GM19351 (cell line): Measurements from ENCODE around the gene MRPL21.
"Not testable (repeated sequence)": the region's sequence is repeated elsewhere in the genome, so short reads cannot be mapped to it uniquely, and the experiment has no call there.

Experiments used
- ATAC-seq: cut with Tn5 transposase; IDR thresholded peaks from one replicate; pipeline ENCODE4 v1.9.1; 2021; ENCODE audit warnings: mild to moderate bottlenecking, moderate library complexity; ENCODE audit not compliant: unreplicated experiment

The MRPL21 gene

DNA sequence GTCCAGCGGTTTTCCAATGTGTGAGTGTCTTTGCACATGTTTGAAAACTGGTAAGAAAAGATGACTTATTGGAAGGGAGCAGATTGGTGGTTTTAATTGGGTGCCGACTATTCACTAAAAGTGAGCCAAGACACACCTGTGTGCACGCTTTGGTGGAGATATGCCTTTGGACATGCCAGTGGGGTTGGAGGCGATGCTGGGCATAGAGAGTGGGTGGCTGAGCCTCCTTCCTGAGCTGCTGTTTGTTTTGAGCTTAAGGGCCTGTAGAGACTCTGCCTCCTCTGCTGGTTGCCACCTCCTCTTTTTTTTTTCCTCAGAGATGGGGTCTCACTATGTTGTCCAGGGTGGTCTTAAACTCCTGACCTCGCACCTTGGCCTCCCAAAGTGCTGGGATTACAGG is 9.6 kb upstream of the MRPL21 start:
- ATAC-seq, result no peak

GRCh38 chr11:68912254-68912653 is 8.6 kb upstream of the MRPL21 start:
- ATAC-seq, result no peak

GRCh38 chr11:68911731-68912130 is 8.1 kb upstream of the MRPL21 start:
- ATAC-seq, result no peak

DNA sequence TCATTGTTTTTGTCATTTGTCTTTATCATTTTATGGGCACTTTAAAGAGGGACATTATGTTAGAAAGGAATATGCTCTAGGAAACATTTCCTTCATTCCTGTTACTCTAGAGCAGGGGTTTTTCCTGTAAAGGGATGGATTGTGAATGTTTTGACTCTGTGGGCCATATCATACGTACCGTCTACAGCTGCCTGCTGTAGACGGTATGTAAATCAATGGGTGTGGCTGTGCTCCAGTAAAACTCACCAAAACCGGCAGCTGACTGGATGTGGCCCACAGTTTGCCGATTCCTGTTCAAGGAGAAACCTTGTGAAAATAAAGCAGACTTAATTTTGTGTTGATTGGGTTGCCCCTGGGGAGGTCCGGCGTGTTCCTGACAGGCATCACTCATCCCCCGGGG is 7.3 kb upstream of the MRPL21 start:
- ATAC-seq, result no peak

GRCh38 chr11:68908273-68908672 is 4.6 kb upstream of the MRPL21 start:
- no peak for ATAC-seq

DNA sequence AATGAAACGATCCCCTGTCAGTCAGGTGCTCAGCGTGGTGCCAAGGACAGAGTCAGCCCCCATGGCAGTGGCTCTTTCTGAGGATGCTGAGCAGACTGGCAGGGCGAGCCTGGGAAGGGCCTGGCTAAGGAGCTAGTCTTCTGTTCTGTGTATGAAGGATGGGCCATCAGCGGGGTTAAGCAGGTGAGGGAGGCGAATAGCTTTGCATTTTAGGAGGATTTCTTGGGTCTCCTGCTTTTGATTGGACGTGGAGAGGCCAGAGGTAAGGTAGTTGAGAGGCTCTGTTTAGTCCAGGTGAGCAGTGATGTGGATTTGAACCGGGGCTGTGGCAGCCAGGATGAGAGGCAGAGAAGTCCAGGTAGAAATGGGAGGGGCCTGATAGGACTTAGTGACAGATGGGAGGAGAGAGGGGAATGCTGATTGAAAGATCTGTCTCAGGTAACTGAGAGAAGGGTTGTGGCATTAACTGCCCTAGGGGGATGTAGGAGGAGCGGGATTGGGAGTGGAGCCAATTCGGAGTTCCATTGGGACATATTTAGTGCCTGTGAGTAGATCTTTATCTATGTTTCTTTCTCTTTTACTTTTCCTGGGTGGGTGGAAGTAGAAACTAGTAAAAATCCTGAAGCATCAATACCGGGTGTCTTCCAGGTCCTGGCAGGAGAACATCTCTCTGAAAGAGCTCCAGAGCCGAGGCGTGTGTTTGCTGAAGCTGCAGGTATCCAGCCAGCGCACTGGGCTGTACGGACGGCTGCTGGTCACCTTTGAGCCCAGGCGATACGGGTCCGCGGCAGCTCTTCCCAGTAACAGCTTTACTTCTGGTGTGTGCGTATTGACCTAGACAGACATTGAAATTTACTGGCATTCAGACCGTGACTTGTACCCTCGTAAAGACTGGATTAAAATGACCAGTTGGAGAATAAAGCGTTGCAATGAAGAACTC is 2.1 kb upstream of the MRPL21 start:
- ATAC-seq, result no peak

DNA sequence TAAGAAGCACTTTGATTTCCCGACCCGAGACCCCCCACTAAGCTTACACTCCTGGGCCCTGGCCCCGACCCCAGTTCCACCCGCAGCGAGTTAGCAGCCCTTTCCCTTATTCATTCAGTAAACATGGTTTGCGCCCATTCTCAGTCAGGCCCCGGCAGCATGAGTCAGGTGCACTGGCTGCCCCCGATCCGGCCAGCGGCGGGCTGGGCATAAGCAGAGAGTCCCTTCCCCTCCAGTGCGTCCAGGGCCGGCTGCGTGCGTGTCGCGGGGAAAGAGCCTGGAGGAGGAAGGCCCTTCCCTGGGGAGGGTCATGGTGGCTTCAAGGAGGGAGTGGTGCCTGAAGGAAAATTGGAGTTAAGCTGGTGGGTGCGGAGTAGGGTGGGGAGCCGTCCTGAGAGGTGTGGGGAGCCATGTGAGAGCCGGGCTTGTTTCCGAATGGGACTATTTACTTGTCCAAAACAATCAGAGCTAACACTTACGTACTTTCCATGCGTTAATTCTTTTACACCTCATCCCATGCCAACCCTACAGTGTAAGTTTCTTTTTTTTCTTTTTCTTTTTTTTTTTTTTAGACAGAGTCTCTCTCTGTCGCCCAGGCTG is 716 bp upstream of the MRPL21 start:
- ATAC-seq, result peak; percentile 11

DNA sequence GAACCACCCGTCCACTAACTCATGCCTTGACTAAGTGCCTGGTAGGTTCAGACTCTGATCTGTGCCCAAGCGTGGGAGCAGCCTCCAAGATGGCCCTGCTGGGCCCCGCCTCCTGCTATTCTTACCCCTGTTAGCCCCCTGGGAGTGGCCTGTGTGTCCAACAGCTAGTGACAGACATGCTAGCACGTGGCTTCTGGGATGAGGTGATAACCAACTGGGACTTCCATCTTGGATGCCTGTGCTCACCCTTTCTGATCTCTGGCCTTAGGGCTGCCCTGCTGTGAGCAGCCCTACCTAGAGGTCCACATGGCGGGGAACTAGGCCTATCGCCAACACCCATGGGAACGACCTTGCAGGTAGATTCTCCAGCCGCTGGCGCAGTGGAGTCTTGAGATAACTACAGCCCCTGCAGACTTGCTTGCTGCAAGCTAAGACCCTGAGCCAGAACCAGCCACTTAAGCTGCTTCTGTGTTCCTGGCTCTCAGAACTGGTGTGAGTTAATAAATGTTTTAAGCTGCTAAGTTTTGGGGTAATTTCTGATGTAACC is 2.7 kb downstream of the MRPL21 start:
- no peak for ATAC-seq

GRCh38 chr11:68897441-68897840 is 6.2 kb downstream of the MRPL21 start:
- no peak for ATAC-seq

DNA sequence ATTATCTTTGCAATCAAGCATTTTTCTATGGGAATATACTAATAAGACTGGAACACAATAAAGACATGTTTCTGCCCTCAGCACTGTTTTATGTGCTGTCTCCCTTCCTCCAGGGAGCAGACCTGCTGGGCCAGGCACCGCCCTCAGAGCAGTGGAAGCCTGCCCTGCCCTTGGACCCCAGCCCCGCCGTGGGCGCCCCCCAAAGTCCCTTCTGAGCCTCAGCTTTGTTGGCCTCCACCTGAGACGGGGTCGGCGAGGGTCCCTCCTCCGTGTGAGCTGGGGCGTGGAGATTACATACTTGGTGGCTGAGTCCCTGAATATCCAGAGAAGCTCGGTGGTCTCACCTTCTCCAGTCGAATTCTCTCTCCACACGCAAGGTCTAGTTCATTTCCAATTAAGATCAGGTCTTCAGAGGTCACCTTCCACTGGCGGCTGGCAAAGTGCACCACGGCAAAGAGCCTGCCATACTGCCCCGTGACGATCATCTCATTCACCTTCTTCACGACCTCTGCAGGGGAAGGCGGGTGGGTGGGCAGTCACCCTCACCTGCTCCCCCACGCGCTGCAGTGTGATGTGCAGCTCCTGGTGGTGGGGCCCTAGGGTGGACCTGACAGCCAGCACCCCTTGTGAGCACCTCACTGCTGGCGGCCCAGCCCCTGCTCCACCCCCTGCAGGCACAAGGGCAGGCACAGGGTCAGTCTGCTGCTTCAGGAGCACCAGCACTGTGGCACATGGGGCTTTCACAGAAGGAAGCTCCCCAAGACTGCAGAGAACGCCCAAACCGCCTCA is 7.3 kb downstream of the MRPL21 start:
- no peak for ATAC-seq

- ATAC-seq, result no peak
Measured at GRCh38 chr11:68893282-68893681, 10.3 kb downstream of the MRPL21 start.

DNA sequence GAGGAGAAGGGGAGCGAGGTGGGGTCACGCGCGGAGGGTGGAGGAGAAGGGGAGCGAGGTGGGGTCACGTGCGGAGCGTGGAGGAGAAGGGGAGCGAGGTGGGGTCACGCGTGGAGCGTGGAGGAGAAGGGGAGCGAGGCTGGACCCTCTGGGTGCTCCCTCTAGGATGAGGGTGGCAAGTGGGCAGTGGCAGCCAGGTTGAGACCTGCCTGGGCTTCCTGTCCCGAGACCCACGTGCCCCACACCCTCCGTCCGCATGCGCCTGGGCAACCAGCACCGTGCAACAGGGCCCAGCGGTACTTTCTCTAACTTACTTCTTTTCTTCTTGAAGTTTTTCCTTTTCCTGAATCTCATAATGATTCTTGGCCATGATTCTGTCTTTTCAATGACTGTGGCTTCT is 11.1 kb downstream of the MRPL21 start:
- no peak for ATAC-seq

DNA sequence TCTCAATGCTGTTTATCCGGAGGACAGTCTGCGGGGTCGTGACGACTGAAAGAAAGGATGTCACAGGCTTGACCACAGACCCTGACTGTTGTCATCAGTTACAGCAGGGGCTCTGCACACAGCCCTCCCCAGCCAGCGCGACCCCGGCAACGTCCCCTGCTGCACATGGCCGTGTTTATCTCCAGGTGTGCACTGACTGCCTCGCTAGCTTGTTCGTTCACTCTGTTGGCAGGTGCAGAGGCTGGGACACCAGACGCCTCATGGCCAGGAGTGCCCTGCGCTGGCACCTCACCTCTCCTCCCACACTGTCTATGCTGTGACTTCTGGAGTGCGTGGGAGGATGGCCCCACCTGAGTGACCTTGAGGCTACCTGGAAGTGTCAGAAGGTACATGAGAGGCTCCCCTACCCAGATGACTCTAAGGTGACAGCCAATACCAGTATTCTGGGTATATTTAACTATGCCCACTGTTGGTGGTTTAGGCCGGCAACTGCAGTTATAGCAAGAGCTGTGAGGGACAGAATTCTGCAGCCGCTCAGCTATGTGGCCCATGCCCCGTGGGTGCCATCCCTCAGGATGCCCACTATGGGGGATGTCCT is 12.2 kb downstream of the MRPL21 start:
- no peak for ATAC-seq

DNA sequence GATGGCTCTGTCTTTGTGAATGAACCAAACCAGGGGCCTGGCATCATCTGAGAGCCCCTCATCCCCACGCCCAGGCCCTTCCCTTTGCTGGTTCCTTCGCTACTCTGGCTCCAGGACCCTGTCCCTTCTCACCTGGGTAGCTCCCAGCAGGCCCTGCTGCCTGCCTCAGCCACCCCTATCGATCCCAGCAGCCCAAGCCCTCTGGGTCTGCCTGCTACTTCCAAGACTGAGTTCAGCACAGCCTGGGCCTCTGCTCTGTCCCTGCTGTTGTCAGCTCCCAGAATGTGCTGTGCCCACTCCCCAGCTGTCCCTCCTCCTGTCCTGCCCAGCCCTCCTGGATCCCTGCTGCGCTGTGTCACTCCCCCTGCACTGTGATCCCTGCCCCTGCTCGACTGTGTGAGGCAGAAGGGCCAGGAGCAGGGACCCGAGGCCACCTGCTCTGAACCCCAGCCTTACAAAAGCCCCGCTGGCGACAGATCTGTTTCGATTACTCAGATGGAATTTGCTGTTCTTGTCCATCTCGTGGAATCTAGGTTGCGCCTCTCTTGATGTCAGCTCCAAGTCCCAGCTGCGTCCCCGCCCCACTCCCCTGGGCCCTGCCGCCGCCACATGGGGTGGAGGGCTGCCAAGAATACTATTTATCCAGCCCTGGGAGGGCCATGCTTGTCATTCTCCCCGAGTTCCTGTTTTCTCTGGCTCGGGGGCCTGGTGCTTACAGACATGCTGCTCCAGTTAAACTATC is 13.0 kb downstream of the MRPL21 start:
- ATAC-seq, result no peak

- ATAC-seq, result no peak
Measured at GRCh38 chr11:68889948-68890446, 13.6 kb downstream of the MRPL21 start.

GRCh38 chr11:68884827-68885226 is 18.8 kb downstream of the MRPL21 start:
- ATAC-seq, result not testable (repeated sequence)

GRCh38 chr11:68882391-68882790 is 21.2 kb downstream of the MRPL21 start:
- ATAC-seq, result no peak

GRCh38 chr11:68881320-68881719 is 22.3 kb downstream of the MRPL21 start:
- ATAC-seq, result no peak

- ATAC-seq, result no peak
Measured at GRCh38 chr11:68880851-68881250, 22.8 kb downstream of the MRPL21 start.

GRCh38 chr11:68878022-68878421 is 25.6 kb downstream of the MRPL21 start:
- ATAC-seq, result no peak
